Measurements from ENCODE around the gene LAS1L.

GRCh38 chrX:65576160-65576559 lies 41.6 kb upstream of the LAS1L start:
- no peak for TF ChIP-seq CTCF (IDR thresholded peaks at IDR 0.05 in 2 of 3, conservative IDR thresholded peaks at IDR 0.05 in 1 of 3; ENCODE audit: insufficient read depth in 2 of 3, low read depth in 1 of 3, low read length in 3 of 3)
- no peak for TF ChIP-seq ZNF274 (IDR thresholded peaks at IDR 0.05; ENCODE audit: borderline replicate concordance, low read depth, low read length)
- no peak for TF ChIP-seq SP1 (CRISPR knock-in tag; IDR thresholded peaks at IDR 0.05)
- no peak for TF ChIP-seq ZNF695 (CRISPR knock-in tag; IDR thresholded peaks at IDR 0.05)
- TF ChIP-seq IRF2 (CRISPR knock-in tag; IDR thresholded peaks at IDR 0.05) = no peak
- no peak for TF ChIP-seq ZNF23 (CRISPR knock-in tag; IDR thresholded peaks at IDR 0.05)
- TF ChIP-seq POLR2A (conservative IDR thresholded peaks at IDR 0.05) = no peak
- no peak for TF ChIP-seq EP300 (IDR thresholded peaks at IDR 0.05; ENCODE audit: low read length)
